ENCODE data around the gene NEK1.

The NEK1 gene, protein sequence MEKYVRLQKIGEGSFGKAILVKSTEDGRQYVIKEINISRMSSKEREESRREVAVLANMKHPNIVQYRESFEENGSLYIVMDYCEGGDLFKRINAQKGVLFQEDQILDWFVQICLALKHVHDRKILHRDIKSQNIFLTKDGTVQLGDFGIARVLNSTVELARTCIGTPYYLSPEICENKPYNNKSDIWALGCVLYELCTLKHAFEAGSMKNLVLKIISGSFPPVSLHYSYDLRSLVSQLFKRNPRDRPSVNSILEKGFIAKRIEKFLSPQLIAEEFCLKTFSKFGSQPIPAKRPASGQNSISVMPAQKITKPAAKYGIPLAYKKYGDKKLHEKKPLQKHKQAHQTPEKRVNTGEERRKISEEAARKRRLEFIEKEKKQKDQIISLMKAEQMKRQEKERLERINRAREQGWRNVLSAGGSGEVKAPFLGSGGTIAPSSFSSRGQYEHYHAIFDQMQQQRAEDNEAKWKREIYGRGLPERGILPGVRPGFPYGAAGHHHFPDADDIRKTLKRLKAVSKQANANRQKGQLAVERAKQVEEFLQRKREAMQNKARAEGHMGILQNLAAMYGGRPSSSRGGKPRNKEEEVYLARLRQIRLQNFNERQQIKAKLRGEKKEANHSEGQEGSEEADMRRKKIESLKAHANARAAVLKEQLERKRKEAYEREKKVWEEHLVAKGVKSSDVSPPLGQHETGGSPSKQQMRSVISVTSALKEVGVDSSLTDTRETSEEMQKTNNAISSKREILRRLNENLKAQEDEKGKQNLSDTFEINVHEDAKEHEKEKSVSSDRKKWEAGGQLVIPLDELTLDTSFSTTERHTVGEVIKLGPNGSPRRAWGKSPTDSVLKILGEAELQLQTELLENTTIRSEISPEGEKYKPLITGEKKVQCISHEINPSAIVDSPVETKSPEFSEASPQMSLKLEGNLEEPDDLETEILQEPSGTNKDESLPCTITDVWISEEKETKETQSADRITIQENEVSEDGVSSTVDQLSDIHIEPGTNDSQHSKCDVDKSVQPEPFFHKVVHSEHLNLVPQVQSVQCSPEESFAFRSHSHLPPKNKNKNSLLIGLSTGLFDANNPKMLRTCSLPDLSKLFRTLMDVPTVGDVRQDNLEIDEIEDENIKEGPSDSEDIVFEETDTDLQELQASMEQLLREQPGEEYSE (N-terminal part only)

DNA sequence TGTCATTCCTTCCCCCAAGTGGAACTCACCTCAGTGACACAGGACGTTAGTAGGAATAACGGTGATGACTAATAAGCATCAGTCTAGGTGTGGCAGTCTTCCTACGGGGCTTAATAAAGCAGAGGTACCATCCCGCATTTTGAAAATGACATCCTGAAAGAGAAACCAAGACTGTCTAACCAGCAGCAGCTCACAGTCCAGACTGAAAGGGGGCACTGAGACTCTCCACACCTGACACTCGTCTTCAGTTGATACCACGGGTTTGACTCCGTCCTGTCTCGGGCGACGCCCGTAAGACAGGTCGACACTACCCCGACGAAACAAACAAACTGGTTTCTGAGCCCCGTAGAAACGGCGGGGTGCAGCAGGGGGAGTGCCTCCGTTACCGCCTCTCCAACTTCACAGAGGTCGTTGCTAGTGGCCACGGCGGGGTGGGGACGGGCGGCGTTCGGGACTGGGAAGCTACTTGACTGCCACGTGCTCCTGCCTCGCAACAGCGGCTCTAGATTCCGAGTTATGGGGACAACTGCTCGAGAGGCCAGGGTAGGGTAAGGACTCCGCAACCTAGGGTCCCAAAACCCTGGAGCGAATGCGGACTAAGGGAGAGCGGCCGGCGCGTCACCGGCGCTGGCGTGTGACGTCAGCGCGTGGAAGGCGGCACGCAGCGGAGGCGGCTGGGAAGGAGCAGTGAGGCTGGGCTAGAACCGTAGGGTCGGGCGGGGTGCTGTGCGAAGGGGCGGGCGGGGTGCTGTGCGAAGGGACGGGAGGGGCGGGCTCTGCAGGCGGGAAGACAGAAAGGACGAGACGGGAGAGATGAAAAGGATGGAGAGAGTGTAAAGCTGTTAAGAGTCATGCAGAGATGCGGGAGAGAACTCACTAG is at the start of gene NEK1:
NEK1 (minus strand) TSS at position 593 of the 880 bp plus-strand sequence. CDS start 9,953 bp downstream, outside the sequence.
- DNase-seq: peak; percentile 89

DNA sequence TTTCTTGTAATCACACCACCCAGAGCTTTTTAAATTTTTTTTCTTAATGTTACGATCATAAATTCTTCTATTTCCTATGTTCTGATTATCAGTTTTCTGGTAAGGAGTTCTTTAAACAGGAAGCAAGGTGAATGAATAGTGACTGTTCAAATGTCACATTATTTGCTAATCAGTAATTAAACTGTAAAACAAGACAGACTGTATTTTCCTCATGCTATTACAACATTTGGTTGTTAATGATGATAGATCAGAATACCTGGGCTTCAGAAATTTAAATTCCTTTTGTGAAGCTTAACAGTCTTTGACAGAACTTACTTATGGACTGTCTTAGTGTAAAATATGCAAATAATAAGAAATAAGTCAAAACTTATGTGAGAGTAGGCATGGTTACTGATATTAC is 49.4 kb upstream of the NEK1 start:
- DNase-seq: no peak

DNA sequence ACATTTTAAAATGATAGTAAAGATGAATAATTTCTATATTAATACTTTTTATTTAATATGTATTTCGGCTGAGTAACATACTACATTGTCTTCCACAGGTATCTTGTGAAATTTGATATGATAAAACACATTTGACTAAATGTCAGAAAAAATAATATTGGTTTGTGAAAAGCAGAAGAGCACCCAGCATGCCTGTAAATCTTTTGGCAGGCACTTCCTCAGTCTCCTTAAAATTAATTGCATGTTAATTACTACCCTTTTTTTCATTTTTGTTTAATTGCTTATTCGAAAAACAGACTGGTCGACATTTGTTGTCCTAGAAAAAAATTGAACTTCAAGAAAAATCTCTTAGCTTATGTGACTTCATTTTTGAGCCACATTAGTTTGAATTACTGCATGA is 48.5 kb upstream of the NEK1 start:
- DNase-seq: no peak

DNA sequence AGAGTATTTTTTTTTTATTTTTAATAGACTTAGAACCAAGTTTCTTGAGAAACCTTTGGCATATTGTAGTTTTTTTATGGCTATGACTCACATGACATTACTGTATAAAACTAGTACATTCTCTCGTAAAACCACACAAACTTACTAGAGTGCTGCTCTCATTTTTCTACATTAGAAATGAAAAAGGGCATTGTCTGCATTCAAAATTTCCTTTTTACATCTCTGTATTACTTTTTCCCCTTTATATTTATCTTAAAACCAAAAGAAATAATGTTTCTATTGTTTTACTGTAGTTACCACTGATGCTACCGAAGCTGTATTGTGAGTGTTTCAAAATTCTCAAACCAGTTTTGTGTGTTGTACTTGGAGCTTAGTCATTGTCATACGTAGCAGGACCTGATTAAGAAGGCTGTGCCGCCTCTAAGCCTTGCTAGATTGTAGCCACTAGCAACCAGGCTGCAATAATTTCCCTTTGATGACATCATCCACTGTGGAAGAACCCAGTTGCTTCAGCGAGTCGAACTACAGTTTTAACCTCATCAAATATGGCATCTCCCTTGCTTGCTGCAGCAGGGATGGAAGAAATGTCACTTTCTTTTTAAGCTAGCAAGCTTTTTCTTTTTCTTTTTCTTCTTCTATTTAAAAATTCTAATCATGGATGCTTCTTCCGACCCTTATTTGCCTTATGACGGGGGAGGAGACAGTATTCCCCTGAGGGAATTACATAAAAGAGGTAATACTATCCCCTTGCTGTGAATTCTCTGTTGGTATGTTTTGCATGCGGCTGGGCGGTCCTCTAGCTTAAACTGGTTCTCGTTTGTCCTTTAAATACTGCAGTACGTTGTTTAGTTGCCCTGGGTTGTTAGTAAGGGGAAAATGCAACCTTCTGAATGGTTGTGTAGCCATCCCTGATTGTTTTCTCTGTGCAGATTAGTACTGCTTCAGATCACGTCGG is 47.6 kb upstream of the NEK1 start:
- peak; percentile 66 for DNase-seq

DNA sequence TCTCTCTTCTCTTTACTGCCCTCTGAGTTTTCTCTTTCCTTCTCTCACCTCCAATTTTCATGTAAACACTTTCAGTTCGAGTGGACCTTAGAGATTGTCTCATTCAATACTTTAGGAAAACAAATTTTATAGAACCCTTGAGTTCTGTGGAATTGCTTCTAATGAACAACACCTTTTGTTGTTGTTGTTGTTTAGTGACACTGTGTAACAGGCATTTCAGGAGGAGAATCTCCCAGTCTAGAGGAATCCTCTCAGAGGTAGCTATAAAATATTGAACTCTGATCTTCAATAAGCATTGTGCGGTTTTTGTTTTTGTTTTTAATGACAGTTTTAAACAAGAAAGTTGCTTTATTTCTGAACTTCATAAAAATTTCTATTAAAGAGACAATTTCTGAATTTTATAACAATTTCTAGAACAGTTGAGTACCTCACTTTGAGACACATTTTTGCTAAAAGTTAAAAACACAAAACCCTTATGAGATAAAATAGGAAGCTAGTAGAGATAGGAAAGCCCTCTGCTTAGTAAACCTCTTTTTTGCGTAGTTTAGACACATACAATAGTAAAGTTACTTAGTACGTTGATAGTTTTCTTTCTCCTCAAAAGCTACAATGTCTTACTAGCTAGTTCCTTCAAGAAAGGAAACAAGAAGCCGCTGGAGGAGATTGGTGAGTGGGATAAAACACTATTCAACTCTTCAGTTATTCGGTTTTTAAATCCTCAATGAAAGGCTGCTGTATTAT is 46.8 kb upstream of the NEK1 start:
- no peak for DNase-seq

DNA sequence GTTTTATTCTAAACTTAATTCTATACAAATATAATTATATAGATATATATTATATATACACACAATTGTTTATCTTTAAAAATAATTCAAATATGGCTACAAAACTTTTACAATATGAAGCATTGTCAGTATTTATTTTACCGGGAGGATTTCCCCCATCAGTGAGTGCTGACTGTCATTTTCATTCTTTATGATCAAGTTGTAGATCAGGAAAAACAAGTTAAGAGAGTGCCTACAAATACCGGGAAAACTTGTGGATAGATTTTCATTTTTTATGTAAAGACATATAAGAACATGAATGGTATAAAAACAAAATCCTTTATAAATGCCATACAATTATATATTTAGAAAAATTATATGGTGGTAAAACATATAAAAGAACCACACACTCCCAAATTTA is 45.8 kb upstream of the NEK1 start:
- DNase-seq: no peak

DNA sequence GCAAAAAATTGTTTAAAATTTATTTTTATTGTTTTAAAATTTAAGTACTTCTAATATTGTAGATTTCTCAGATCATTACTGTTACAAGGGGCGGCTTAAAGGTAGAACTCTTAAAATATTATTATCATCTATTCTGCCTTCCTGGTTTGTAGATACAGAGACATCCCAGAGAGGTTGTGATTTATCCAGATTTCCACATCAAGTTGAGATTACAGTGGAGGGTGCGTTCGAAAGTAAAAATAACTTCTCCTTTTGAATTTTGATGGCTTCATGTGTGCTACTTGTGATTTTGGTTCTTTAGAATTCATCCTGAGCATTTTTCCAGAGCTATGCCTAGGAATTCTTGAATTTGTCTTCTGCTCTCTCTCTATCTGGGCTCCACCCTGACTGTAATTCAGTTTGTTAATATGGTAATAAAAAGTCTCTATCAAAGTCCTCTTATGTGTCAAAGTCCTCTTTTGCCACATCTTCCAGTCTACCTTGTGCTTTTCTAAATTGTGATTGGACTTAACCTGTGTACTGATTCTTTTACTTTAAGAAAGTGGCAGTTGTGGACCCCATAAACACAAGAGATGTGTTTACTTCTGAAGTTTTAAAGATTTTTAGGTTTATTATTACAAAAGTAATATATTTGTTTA is 45.2 kb upstream of the NEK1 start:
- no peak for DNase-seq

DNA sequence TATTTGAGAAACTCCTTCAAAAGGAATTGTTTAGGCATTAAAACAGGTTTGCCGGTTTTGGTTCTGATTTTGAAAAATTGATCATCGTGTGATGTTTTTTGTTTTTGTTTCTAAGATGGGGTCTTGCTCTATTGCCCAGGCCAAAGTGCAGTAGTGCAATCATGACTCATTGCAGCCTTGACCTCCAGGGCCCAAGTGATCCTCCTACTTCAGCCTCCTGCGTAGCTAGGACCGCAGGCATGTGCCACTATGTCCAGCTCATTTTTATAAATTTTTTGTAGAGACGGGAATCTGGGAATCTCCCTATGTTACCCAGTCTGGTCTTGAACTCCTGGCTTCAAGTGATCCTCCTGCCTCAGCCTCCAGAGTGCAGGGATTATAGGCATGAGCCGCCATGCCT is 43.0 kb upstream of the NEK1 start:
- no peak for DNase-seq

DNA sequence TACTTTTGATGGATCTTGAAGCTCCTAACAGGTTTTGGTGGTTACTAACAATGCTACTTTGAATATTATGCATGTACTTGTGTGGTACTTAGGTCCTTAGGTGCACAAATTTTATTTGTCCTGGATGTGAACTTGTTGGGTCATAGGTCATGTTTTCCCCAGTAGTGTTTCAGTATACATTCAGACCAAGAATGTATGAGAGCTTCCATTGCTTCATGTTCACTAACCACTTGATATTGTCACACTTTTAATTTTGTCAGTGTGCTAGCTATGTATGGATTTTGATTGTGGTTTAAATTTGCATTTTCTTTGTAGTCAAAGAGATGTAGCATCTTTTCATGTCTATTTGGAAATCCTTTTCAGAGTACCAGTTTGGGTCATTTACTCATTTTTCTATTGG is 40.2 kb upstream of the NEK1 start:
- DNase-seq: no peak

DNA sequence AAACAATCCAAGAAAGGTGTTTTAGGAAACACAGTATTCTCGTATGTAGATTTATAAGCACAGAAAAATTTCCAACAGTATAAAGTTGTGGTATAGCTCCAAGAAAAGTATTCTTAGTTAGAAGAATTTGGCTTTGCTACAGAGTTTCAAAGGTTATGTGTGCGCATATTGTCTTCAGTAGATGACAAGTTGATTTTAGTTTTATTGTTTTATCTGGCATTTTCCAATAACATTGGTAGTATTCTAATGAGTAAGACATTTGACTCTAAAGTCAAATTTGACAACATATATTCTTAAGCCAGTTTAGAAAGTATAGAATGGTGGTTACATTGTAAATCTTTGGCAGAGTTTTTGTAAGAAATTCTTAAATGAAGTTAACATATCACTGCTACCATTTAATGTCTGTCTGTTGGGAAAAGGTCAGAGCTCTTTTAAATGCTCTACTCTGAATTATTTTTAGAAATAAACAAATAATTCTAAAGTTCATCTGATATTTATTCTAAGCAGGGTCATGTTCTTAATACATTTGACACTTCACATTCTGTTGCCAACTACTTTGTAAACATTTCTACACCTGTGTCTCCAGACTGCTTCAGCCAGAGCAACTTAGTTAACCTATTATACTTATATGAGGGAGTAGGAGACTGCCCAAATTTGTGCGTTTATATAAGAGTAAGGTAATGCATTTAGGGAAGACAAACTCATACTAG is 38.0 kb upstream of the NEK1 start:
- no peak for DNase-seq

DNA sequence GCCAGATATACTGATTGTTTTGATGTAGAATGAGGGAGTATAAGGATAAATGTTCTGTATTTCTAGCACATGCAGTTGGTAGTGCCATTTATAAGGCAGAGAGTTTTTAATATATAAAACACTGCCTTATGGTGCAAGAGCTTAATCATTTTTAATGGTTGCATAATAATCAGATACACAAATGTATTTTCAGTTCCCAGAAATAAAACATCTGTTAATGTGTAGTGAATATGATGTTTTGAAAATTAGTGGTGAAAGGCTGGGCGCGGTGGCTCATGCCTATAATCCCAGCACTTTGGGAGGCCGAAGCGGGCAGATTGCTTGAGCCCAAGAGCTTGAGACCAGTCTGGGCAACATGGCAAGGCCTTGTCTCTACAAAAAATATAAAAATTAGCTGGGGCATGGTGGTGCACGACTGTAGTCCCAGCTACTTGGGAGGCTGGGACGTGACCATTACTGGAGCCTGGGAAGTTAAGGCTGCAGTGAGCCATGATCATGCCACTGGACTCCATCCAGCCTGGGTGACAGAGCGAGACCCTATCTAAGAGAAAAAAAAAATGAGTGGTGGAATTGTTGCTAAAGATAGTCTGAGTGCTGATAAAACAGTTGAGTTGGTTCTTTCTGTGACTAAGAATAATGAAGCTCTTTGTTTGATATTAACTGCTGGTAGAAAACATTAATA is 37.3 kb upstream of the NEK1 start:
- no peak for DNase-seq

DNA sequence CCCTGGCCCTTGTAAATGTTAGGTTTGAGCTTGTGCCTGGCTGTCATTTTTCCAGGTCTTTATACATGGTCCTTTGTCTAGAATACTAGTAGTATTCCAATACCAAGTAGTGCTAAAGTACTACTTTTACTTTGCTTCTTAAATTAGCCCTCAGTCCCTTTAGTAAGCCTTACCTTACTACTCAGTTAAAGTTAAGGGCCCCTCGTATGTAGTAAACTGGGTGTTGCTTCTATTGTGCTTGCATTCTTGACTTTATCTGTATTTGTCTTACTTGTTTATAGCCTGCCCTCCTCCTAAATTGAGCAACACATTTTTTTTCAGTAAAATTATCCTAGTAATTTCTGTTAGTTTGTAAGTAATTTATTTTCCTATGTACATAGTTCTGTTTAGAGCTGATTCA is 33.2 kb upstream of the NEK1 start:
- DNase-seq: no peak

DNA sequence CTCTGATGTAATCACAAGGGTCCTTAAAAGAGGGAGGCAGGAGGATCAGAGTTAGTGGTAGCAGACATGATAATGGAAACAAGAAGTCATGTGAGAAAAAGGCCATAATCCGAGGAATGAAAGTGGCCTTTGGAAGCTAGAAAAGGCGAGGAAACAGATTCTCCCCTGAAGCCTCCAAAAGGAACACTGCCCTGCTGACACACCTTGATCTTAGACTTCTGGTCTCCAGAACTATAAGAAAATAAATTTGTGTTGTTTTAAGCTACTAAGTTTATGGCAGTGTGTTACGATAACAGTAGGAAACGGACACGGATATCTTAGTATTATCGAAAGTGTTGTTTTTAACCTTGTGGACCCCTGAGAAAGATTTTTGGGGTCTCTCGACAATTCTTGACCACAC is 32.4 kb upstream of the NEK1 start:
- DNase-seq: no peak

DNA sequence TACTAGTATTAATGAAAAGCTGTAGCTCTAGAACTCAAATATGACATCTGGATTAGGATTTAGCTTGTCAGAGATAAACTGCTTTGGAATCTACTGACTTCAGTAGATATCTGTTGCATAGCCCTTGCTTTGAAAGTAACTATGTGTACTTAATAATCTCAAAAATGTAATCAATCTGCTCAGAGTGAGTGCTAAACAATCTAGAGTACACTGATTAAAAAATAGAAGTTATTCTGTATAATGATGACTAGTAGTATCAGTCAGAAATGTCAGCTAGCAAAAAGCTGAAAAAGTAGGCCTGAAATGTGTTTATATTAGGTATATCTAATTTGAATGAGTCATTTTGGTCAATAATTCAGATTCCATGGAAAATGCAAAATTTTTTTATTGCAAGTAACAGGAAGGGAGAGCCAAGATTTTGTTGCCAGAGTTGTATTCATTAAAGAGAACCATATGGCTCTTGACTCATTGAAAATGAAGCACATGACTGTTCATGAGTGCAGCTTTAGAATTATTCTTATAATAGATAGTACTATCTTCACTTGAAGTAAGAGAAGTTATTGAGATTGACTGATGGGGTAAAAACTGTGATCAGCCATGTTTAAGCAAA is 28.0 kb upstream of the NEK1 start:
- DNase-seq: no peak

DNA sequence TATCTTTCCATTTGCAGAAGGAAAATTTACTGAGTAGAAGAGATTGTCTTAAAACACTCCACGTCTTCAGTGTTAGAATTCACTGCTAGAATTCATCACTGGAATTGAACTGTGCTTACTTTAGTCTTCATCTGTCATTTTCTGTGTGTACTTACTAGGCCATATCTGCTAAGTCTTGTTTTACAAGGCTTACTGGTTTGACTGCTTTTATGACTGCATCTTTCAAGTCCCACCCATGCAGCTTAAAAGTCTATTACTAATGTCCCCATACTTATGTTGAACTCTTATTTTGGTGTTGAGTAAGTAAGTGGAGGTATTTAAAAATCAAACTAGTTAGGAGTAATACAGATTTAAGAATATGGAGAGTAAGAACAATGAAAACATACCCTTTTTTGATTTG is 22.6 kb upstream of the NEK1 start:
- no peak for DNase-seq

DNA sequence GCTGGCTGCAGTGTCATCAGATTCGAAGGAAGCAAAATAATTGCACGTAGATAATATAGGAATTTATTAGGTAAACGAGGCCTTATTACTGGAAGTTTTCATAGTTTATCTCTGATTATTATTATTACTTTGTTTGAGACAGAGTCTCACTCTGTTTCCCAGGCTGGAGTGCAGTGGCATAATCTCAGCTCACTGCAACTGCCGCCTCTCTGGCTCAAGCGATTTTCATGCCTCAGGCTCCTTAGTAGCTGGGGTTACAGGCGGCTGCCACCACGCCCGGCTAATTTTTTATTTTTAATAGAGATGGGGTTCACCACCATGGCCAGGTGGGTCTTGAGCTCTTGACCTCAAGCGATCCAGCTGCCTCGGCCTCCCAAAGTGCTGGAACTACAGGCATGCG is 20.5 kb upstream of the NEK1 start:
- no peak for DNase-seq

DNA sequence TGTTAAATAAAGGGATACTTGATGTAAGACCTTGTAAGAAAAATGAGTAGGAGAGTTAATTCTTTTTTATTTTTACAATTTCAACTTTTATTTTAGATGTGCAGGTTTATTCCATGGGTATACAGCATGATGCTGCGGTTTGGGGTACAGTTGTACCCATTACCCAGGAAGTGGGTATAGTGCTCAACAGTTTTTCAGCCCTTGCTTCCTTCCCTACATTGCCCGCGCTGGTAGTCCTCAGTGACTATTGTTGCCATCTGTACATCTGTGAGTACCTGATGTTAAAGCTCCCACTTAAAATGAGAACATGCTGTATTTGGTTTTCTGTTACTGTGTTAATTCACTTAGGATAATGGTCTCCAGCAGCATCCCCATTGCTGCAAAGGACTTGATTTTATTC is 17.7 kb upstream of the NEK1 start:
- DNase-seq: no peak

DNA sequence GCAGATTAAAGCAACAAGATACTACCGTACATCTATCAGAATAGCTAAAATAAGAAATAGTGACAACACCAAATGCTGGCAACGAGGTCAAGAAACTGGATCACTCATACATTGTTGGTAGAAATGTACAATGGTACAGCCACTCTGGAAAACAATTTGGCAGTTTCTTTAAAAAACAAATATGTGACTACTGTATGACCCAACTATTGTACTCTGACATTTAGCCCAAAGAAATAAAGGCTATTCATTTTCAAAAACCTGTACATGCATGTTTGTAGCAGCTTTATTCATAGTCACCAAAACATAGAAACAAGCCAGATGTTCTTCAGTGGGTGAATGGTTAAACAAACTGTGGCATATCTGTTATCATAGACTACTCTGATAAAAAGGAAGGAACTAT is 16.2 kb upstream of the NEK1 start:
- no peak for DNase-seq

Data from NCI-H1092 (cell line).